Right renal cortex interstitium (tissue), 3 donors: ENCODE measurements around the gene DGKQ. TPM values are rescaled to one million over a fixed set of nuclear protein-coding genes. Genes with fewer than 3 reads are reported as not detected.
A peak's percentile ranks its signal among the peaks of the same experiment; 100 is the strongest.
"Not testable (repeated sequence)": the region's sequence is repeated elsewhere in the genome, so short reads cannot be mapped to it uniquely, and the experiment has no call there.

Experiments
- DNase-seq, 3 donors: peaks; one replicate each; pipeline ENCODE4 v3.0.0-alpha.2; 2013; ENCODE audit warnings: low read depth in 3 of 3, low spot score in 2 of 3
- polyA plus RNA-seq, 3 donors: library from polyadenylated mRNA; unstranded; fragments of 120-200 nt; gene quantifications; one replicate each; pipeline ENCODE4 v1.2.1, GENCODE V29; 2013; ENCODE audit not compliant: insufficient read length in 3 of 3

DGKQ gene
- polyA plus RNA-seq, 3 donors: 5.0 to 5.9 (median 5.8) TPM

- DNase-seq: no peak
Measured at GRCh38 chr4:952881-953573, 20.3 kb downstream of the DGKQ start.

- no peak for DNase-seq
Measured at GRCh38 chr4:951594-952468, 21.5 kb downstream of the DGKQ start.

- no peak for DNase-seq
Measured at GRCh38 chr4:951186-951585, 22.2 kb downstream of the DGKQ start.

GRCh38 chr4:950136-951020 is 23.0 kb downstream of the DGKQ start:
- no peak for DNase-seq

GRCh38 chr4:949656-950055 is 23.7 kb downstream of the DGKQ start:
- no peak for DNase-seq

GRCh38 chr4:948936-949300 is 24.5 kb downstream of the DGKQ start:
- DNase-seq: no peak

- no peak for DNase-seq
Measured at GRCh38 chr4:948101-948935, 25.1 kb downstream of the DGKQ start.

GRCh38 chr4:947491-947971 is 25.8 kb downstream of the DGKQ start:
- DNase-seq: no peak

GRCh38 chr4:946517-947471 is 26.6 kb downstream of the DGKQ start:
- no peak for DNase-seq

GRCh38 chr4:946103-946450 is 27.3 kb downstream of the DGKQ start:
- no peak for DNase-seq

GRCh38 chr4:945274-946102 is 27.9 kb downstream of the DGKQ start:
- DNase-seq: no peak

GRCh38 chr4:939508-939907 is 33.9 kb downstream of the DGKQ start:
- not testable (repeated sequence) for DNase-seq

GRCh38 chr4:932713-933070 is 40.7 kb downstream of the DGKQ start:
- no peak for DNase-seq

GRCh38 chr4:931960-932712 is 41.2 kb downstream of the DGKQ start, which contains the start of the genes GAK and TMEM175:
TSS of gene GAK (minus strand) at chr4:932316. CDS start at chr4:932187, 129 bp downstream.
TSS of gene TMEM175 (plus strand) at chr4:932460. CDS start at chr4:947740, 15,280 bp downstream.
- peak; percentile 88 to 90 (median 90) for DNase-seq

- DNase-seq: no peak
Measured at GRCh38 chr4:931194-931959, 42.0 kb downstream of the DGKQ start.

GRCh38 chr4:930827-931193 is 42.6 kb downstream of the DGKQ start:
- DNase-seq: no peak
